Amniotic epithelial cell (primary cell): ENCODE measurements around the gene FAM81B.
A peak's percentile ranks its signal among the peaks of the same experiment; 100 is the strongest.
"Not testable (repeated sequence)": the region's sequence is repeated elsewhere in the genome, so short reads cannot be mapped to it uniquely, and the experiment has no call there.

Experiments used
- DNase-seq: peaks from one replicate; pipeline ENCODE4 v3.0.0-alpha.2; 2010; ENCODE audit warnings: low read depth

The FAM81B gene, protein sequence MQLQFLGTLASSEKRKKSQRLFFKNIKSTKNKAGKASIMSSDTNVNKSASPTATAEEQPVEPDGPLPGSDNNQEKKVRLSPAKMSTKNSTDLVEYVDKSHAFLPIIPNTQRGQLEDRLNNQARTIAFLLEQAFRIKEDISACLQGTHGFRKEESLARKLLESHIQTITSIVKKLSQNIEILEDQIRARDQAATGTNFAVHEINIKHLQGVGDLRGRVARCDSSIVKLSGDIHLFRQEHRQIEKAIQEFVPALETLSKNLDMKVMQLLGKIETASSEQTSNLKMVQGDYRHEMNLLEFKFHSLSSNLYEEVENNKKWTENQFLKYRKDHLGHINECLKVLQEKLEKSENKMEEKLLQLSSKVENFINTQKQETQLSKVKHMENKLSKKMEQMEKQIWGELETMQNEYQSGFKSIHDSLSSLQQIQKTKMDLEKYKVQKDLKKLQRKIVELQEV

DNA sequence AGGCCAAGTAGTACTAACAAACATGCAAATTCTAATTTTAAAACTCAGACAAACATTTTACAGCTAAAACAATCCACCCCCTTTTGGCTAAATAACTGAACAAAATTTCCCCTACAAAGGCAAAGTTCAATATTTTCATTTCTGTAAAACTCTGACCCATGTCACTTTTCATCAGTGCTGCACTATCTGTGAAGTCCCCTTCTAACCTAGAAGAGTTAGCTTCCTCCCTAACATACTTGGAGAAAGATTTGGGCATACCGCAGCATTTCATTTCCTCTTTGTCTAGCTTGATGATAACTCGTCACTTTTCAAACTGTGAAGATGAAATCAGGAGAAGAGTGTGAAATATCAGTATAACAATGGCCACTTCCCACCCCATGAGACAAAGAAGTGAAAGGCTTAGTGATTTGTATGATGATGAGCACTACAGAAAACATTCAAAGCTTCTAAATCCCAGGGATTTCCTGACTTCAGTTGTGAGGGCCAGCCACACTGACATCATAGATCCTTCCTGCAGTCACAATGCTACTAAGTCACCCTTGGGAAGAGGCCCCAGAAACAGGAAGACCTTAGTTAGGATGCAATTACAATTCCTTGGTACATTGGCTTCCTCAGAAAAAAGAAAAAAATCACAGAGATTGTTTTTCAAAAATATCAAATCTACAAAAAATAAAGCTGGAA lies at the start of gene FAM81B:
TSS of gene FAM81B (plus strand) at position 555 of the 681 bp plus-strand sequence. CDS start at position 579, 24 bp downstream.
- DNase-seq: peak; percentile 41

DNA sequence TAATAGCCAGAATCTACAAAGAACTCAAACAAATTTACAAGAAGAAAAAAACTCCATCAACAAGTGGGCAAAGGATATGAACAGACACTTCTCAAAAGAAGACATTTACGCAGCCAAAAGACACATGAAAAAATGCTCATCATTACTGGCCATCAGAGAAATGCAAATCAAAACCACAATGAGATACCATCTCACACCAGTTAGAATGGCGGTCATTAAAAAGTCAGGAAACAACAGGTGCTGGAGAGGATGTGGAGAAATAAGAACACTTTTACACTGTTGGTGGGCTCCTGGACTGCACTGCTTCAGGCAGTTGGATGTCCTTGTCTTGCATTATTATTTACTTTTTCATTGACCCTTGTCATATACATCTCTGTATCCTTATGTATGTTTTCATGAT lies 49.7 kb upstream of the FAM81B start:
- not testable (repeated sequence) for DNase-seq

DNA sequence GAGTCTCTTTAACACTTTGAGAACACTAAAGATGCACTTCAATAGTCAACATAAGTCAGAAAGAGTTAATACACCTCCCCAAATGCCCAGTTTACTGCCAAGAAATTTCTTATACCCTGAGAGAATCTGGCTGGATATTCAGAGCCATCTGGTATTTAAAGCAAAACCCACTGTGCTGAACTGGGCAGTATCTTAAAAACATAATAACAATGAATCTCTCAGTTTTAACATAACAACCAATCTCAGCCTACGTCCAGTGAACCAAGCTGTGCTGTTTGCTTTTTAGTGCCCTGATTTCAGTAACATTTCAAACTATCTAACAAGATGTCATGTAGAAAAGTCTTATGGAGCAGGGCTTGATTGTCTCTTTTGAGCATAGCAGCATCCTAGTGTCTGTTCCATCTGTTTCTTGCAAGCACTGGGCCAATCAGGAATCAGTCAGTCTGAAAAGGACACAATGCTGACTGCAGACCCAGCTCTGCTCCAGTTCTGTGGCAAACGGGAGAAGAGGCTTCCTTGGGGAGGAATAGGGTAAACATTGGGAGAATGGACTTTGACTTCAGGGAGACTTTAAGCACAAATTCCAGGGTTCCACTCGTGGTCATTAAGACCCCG lies 43.6 kb upstream of the FAM81B start:
- DNase-seq: no peak

DNA sequence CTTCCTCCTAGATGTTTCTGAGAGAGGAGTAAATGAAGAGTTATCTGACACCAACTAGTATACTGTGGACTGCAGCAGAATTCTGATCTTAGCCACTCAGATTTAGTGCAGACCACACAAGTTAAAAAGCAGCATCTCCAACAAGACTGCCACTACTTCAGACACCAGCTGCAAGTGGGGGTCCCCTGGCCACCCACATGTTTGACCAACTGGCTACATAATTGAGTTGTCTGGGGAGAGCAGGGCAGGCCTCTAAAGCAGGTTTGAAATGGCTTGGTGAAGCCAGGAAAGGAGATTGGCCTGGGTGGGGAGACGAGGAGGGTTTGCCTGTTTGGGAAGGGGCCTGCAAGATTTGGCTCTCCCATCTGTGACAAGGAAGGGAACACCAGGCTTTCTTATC lies 40.5 kb upstream of the FAM81B start:
- DNase-seq: no peak

DNA sequence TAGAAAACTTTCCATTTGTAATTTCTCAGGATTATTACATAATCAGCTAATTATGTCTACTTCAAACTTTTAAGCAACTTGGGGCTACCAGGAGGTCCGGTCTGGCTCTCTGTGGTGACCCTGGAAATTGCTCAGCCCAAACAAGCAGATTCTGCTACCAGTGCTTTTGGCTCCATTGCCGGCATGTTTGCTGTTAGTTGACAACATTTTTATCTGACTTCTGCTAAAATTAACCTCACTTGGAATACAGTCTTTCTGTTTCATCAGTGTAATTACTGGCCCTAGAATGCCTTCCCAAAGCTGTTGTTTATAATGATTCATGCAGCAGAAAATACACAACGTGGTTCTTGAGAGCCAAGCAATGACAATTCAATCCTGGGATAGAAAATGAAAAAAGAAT lies 38.5 kb upstream of the FAM81B start:
- DNase-seq: no peak

DNA sequence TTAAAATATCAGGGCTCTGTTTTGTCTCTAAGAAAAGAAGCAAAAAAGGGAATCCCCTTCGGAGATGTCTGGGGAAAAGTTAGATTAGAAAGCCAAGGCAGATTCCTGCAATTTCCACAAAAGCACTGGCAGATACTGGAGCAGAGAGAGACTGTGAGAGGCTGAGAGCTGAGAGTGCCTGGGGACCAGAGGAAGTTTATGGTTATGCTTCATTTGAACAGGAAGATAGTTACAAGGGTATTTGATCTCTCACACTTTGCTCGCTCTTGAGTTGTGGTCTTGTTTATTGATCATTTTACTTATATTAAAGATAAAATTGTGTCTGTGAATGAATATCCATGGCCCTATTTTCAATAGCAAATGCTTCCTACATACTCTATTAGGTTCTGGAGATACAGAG lies 32.8 kb upstream of the FAM81B start:
- no peak for DNase-seq

DNA sequence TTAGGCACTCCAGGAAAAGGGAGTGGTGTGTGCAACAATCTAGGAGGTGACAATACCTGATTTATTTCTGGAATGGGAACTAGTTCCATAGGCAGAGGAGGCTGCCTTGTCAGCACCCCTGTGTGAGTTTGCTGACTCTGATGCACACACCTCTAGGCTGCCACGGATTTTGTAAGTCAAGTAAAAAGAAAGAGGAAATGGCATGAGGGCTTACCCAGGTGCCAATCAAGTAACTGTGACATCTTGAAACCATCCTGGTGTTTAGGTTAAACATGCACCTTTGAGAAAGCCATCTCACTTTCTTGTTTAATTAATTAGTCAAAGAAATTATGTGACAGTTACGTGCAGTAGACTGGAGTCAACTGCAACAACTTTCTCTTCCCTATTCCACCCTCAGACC lies 32.3 kb upstream of the FAM81B start:
- DNase-seq: no peak

DNA sequence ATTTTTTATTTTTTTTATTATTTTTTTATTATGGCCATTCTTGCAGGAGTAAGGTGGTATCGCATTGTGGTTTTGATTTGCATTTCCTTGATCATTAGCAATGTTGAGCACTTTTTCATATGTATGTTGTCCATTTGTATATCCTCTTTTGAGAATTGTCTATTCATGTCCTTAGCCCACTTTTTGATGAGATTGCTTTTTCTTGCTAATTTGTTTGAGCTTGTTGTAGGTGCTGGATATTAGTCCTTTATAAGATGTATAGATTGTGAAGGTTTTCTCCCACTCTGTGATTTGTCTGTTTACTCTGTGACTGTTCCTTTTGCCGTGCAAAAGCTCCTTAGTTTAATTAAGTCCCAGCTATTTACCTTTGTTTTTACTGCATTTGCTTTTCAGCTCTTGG lies 30.5 kb upstream of the FAM81B start:
- not testable (repeated sequence) for DNase-seq

DNA sequence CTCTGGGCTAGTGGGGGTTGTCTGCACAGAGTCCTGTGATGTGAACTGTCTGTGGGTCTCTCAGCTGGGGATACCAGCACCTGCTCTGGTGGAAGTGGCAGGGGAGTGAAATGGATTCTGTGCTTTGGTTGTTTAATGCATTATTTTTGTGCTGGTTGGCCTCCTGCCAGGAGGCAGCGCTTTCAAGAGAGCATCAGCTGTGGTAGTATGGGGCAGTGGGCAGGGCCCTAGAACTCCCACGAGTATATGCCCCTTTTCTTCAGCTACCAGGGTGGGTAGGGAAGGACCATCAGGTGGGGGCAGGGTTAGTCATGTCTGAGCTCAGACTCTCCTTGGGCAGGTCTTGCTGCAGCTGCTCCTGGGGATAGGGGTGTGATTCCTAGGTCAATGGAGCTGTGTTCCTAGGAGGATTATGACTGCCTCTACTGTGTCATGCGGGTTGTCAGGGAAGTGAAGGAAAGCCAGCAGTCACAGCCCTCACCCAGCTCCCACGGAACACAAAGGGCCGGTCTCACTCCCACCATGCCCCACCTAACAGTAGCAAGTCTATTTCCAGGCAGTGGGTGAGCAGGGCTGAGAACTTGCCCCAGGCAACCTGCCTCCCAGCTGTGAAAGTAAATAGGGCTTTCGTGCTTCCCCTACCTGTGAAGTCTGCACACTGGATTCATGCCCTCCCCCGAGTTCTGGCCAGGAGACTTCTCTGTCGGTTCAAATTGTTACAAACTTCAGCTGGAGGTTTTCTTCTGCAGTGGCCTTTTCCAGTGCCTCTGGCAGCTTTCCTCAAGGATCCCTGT lies 25.7 kb upstream of the FAM81B start:
- peak; percentile 9 for DNase-seq

DNA sequence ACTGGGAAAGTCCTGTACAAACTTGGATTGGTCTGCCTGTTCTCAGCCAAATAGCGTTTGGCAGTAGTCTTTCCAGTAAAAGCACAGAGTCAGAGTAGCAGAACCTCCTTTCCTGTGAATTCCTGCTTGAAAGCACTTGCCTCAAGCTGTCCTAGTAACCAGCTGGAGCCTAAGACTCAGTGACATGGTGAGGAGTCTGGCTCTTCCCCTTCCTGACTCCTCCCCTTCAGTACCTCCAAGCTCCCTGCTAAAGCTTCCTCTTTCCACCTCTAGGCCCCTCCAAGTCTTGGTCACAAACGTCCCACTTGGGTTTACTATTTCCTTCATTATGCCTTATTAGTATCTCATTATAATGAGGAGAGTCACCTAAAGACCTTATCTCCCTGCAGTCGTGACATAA lies 21.4 kb upstream of the FAM81B start:
- no peak for DNase-seq

DNA sequence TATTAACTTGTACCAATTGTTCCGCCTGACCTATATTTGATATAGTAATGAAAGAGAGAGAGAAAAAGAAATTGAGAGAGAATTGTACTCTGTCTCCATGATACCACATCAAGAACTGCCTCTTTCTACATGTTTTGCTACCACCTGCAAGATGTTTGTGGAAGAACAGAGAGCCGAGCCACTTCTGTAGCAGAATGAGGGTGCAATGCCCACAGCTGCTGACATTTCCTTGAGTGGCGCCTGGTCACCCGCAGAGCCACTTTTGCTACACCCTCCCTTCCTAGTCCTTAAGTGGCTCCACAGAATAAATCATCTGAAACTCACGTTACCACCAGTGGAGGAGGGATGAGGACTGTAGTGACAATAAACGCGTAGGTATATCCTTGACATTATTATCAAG lies 17.1 kb upstream of the FAM81B start:
- no peak for DNase-seq

DNA sequence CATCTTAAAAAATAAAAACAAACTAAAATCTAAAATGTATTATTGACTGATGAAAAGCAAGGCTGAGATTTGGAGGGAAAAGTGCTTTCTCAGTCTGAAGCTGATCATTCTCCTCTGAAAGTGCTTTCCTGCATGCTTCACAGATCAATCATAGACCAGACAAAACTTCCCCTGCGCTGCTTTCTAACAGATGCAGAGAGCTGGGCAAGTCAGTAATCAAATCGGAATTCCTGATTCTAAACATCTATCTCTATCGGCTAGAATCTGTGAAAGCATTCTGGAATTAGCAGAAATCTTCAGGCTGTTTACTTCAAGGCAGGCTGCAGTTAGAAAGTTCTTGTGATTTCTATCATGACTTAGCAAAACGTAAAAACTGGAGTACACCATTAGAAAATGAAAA lies 15.6 kb upstream of the FAM81B start:
- DNase-seq: no peak

DNA sequence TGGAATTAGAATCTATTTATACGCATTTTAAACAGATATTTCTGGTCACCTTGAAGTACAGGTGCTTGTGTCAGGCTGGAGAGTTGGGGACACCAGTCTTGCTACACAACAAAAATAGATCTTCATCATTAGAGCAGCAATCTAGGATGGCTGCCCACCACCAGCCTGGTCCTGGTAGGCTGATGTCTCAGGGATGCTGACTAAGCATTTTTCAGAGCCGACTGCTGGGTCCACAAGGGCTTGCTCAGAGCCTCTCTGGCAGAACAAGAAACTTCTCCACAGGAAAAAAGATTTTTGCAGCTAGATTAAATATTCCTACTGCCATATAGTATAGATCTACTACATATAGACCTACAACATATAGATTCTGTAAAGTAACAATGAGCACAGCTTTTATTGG lies 12.0 kb upstream of the FAM81B start:
- no peak for DNase-seq

DNA sequence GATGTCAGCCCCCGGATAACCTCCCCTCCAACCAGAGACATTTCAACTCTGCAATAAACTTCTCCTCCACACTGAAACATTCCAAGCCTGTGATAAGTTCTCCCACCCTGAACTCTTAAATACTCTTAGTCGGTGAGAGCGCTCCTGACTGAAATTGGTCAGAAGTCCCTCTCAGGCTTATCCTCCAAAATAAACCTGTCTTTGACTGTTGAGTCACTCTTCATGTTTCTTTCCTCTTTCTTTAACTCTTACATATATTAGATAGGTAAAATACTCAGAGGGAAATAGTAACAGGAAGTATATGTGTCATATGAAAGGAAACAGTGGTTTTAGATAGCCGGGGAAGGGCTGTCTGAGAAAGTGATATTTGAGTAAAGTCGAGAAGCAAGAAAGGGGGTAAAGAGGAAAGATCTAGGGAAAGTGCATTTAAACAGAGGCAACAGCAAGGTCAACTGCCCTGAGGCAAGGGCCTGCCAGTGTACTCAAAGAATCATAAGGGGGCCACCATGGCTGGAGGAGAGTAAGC lies 11.0 kb upstream of the FAM81B start:
- DNase-seq: no peak

DNA sequence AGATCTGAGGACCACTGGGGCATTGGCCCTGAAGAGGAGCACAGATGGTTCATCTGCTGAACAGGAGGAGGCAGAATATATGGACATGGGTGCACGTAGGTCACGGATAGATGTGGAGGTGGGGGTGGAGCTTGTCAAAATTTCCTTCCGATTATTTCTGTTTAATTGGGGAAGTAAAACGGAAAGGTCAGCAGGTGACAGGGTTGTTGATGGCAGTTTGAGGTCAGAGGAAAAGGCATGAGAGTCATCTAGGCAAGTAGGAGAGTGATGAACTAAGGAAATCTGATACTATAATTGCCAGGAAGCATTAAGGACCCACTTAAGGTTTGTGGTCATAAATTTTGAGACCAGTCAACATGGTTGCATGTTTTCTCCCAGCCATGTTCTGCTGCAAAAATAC lies 8.4 kb upstream of the FAM81B start:
- DNase-seq: no peak

DNA sequence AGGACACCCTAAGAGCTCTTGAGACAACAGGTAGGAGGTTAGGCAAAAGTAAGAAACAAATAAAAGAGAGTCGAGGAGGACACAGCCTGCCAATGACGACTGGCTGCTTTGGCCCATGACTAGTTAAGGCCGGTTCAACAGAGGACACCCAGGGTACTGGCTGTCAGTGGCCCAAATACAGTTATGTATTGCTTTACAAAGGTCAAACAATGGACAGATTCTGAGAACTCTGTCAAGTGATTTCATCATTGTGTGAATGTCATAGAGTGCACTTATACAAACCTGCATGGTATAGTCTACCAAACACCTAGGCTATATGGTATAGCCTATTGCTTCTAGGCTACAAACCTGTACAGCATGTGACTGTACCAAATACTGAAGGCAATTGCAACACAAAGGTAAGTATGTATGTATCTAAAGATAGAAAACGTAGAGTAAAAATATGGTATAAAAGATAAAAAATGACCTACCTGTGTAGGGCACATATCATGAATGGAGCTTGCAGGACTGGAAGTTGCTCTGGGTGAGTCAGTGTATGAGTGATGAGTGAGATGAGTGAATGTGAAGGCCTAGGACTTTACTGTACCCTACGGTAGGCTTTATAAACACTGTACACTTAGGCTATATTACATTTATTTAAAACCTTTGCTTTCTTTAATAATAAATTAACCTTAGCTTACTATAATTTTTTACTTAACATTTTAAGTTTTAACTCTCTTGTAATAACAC lies 6.5 kb upstream of the FAM81B start:
- DNase-seq: peak; percentile 43

DNA sequence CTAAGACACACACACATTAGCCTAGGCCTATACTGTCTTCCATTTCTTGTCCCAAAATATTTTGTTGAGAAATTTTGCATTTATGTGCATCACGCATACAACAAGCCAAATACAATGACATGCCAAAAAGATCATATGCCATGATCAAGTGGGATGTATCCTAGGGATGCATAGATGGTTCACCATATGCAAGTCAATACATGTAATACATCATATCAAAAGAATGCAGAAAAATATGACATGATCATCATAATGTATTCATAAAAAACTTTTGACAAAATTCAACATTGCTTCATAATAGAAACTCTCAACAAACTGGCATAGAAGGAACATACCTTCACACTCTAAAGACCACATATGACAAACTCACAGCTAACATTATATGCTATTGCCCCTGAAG lies 5.8 kb upstream of the FAM81B start:
- DNase-seq: no peak

DNA sequence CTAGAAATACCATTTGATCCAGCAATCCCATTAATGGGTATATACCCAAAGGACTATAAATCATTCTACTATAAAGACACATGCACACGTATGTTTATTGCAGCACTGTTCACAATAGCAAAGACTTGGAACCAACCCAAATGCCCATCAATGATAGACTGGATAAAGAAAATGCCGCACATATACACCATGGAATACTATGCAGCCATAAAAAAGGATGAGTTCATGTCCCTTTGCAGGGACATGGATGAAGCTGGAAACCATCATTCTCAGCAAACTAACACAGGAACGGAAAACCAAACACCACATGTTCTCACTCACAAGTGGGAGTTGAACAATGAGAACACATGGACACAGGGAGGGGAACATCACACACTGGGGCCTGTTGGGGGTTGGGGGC lies 799 bp downstream of the FAM81B start:
- DNase-seq: not testable (repeated sequence)

DNA sequence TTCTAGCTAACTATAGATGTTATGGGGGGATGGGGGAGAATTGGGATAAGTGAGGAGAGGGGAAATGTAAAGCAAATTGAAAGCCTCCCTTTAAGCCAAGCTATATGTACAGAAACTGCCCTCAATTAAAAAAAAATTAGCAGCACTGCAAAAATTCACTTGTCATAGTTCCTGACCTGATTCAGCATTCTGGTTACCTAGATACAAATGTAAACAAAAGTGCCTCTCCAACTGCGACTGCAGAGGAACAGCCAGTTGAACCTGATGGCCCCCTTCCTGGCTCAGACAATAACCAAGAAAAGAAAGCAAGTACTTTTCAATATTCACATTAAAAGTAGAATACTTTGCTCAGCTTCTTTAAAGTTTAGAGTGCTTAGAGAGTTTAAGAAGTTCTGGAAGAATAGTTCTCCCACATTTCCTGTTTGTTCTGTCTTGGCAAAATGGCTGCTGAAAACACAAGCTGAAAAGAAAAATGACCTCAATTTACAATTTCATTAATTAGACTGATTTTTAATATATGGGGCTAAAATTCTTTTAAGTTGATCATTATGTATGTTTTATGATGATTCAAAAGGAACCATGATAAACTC lies 1.5 kb downstream of the FAM81B start:
- peak; percentile 22 for DNase-seq

DNA sequence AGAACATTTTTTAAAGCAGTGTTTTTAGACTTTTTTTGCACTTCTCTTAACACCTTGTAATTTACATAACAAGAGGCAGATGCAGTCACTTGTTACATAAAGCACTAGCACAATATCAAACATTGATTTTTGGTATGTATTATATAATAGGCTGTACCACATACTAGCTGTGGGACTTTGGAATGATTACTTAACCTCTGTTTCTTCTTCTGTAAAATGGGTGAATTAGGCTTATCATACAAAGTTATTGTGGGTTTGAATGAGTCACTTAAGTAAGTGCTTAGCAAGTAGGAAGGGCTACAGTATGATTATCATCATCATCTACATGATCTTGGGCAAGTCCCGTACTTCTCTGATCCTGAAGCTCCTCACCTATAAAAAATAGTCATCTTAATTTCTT lies 2.1 kb downstream of the FAM81B start:
- DNase-seq: peak; percentile 8

DNA sequence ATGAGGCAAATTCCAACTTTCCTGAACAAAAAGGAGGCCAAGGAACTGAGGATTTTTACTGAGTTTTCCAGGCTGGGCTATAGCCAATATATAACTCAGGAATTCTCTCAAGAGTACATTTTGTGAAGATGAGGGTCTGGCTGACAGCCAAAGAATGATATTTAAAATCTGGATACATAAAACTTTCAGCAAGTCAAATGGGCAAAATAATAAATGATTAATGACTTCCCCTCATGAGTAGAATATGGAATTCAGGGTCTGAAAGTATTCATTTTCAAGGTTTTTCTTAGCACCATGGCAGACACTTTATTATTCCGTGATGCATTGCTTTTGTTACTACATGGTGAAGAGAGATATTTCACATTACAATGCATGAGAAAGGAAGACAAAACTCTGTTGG lies 7.8 kb downstream of the FAM81B start:
- no peak for DNase-seq
